Epithelial cell of esophagus (primary cell): ENCODE data around the gene COCH.

Source experiments
- DNase-seq: peaks from one replicate; pipeline ENCODE4 v3.0.0; 2010; ENCODE audit warnings: low read depth
- H3K4me3 ChIP-seq: 2 replicates; pipeline ENCODE4 v1.5.1; 2011; ENCODE audit warnings: mild to moderate bottlenecking, low read length, control low read depth
- CTCF ChIP-seq: IDR thresholded peaks from 2 replicates; pipeline ENCODE4 v1.5.1; 2011; ENCODE audit warnings: low read depth, mild to moderate bottlenecking, low read length, control low read depth, inconsistent platforms; ENCODE audit not compliant: insufficient read depth; ENCODE audit errors: missing control alignments

The COCH gene

GRCh38 chr14:30903285-30904124, 29.1 kb downstream of the COCH start:
- DNase-seq = no peak
- H3K4me3 ChIP-seq = no peak overlapping the region
- TF ChIP-seq CTCF = no peak

DNA sequence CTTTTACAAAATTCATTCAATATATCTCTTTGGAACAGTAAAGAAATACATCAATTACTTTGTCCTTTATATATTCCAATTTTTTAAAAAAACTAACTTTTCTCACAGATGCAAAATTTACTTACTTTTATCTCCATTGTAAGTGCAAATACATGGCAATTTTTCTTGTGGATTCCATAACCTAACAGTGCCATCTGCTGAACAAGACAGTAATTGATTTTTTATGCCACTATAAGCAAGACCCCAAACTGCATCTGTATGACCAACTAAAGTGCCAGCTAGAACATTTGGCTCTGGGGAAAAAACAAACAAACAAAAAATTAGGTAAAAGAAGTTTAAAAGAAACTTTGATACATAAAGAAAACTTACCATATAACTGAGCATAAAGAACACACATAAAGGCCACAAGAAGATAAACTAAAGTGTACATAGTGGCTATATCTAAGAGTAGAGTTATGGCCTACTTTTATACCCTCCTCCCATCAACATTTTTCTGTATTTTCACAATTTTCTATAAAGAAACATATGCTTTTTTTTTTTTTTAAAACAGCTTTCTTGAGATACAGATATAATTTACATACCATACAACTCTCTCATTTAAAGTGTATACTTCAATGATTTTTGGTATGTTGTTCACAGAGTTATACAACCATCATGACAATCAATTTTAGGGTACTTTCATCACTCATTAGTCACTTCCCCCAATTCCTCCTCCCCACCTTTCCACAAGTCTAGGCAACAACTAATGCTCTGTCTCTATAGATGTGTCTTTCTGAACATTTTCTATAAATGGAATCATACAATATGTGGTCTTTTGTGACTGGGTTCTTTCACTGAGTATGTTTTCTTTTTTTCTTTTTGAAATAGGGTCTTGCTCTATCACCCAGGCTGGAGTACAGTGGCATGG, 32.6 kb downstream of the COCH start:
- no peak overlapping the region for H3K4me3 ChIP-seq
- peak; percentile 47 for DNase-seq
- TF ChIP-seq CTCF = peak; percentile 26

GRCh38 chr14:30907659-30908057, 33.3 kb downstream of the COCH start:
- H3K4me3 ChIP-seq = no peak overlapping the region
- DNase-seq = peak; percentile 24

GRCh38 chr14:30908826-30909225, 34.5 kb downstream of the COCH start:
- TF ChIP-seq CTCF = no peak
- no peak for DNase-seq
- no peak overlapping the region for H3K4me3 ChIP-seq

More at GRCh38 chr14:30907659-30908057, 33.3 kb downstream of the COCH start:
- no peak for TF ChIP-seq CTCF

GRCh38 chr14:30914812-30915211, 40.5 kb downstream of the COCH start:
- no peak for TF ChIP-seq CTCF
- H3K4me3 ChIP-seq = no peak overlapping the region
- no peak for DNase-seq

- no peak overlapping the region for H3K4me3 ChIP-seq
- DNase-seq = no peak
- no peak for TF ChIP-seq CTCF
These were observed 41.2 kb downstream of the COCH start for GRCh38 chr14:30915596-30915995.
